Activated T-helper 2 cell treated with anti-CD3 and anti-CD28 coated beads, Interferon-gamma antibody, Interleukin-2, Interleukin-4, amounts not matched to agents 10 μg/mL and 5 μg/mL and 100 μg/mL, durations not matched to agents 14 hours and 24 hours and 36 hours (primary cell): Measurements from ENCODE around the gene FGF21. TPM values are rescaled to one million over a fixed set of nuclear protein-coding genes. Genes with fewer than 3 reads are reported as not detected.

Source experiments
- DNase-seq: peaks from one replicate; pipeline ENCODE4 v3.0.0; 2021; ENCODE audit warnings: low spot score
- H3K27ac Mint-ChIP-seq: one replicate; pipeline ENCODE4 v1.8.0; 2021; ENCODE audit warnings: mixed read lengths
- H3K27me3 Mint-ChIP-seq: one replicate; pipeline ENCODE4 v1.8.0; 2021; ENCODE audit warnings: low read depth, mixed read lengths
- H3K36me3 Mint-ChIP-seq: one replicate; pipeline ENCODE4 v1.8.0; 2021; ENCODE audit warnings: low read depth, mixed read lengths
- H3K4me1 Mint-ChIP-seq: one replicate; pipeline ENCODE4 v1.8.0; 2021; ENCODE audit warnings: low read depth, mixed read lengths
- H3K4me3 Mint-ChIP-seq: one replicate; pipeline ENCODE4 v1.8.0; 2021; ENCODE audit warnings: low read depth, mild to moderate bottlenecking, moderate library complexity, mixed read lengths
- H3K9me3 Mint-ChIP-seq: one replicate; pipeline ENCODE4 v1.8.0; 2021; ENCODE audit warnings: mixed read lengths
- intact Hi-C: fragments of 100-400 bp; cut with micrococcal nuclease; formaldehyde crosslinking; loops from one replicate; pipeline ENCODE4 v1.15.1; 2023
- total RNA-seq: library from RNA; stranded (reverse); gene quantifications from 2 replicates; pipeline ENCODE4 v1.2.3, GENCODE V29; 2022

Gene FGF21
- total RNA-seq, 1 donor from 2014 or later = not detected

GRCh38 chr19:48719263-48720171 is 35.8 kb upstream of the FGF21 start, which contains the start of gene MAMSTR:
Gene MAMSTR (minus strand): TSS chr19:48719725. CDS start chr19:48719031, 694 bp downstream.
- H3K27ac Mint-ChIP-seq = peak within 1 kb of the TSS; percentile 98
- H3K4me3 Mint-ChIP-seq = peak within 1 kb of the TSS; percentile 91
- H3K4me1 Mint-ChIP-seq = peaks cover 7% of the 10 kb centered on the region
- H3K9me3 Mint-ChIP-seq = no peaks in the 10 kb centered on the region
- H3K27me3 Mint-ChIP-seq = no peaks in the 10 kb centered on the region
- no peak for DNase-seq
- H3K36me3 Mint-ChIP-seq = no peaks in the 10 kb centered on the region
- intact Hi-C loops = loop anchor here (5.0 kb wide), 1 partner anchor 72 kb away; the partner anchor contains the start of gene CA11

- H3K9me3 Mint-ChIP-seq = peaks cover 7% of the 10 kb centered on the region
- H3K4me1 Mint-ChIP-seq = peaks cover 10% of the 10 kb centered on the region
- peaks cover 6% of the 10 kb centered on the region for H3K36me3 Mint-ChIP-seq
- intact Hi-C loops = loop anchor here (5.0 kb wide), 1 partner anchor 73 kb away; the partner anchor contains the start of gene CA11
- DNase-seq = no peak
- peak overlapping the region; percentile 98 for H3K27ac Mint-ChIP-seq
- H3K4me3 Mint-ChIP-seq = peak overlapping the region; percentile 91
- no peaks in the 10 kb centered on the region for H3K27me3 Mint-ChIP-seq
Observed at GRCh38 chr19:48720251-48720612, 35.1 kb upstream of the FGF21 start.

GRCh38 chr19:48720613-48721296 is 34.6 kb upstream of the FGF21 start:
- Mint-ChIP-seq H3K4me3 (peak overlapping the region; percentile 91), H3K36me3 (peaks cover 10% of the 10 kb centered on the region), H3K4me1 (peaks cover 14% of the 10 kb centered on the region), H3K27ac (peak overlapping the region; percentile 98), H3K9me3 (peaks cover 11% of the 10 kb centered on the region), H3K27me3 (no peaks in the 10 kb centered on the region)
- DNase-seq = peak; percentile 90
- intact Hi-C loops = loop anchor here (5.0 kb wide), 1 partner anchor 73 kb away; the partner anchor contains the start of gene CA11

- H3K4me3 Mint-ChIP-seq = peak overlapping the region; percentile 8
Observed at GRCh38 chr19:48722196-48722708, 33.1 kb upstream of the FGF21 start.

GRCh38 chr19:48724796-48725753 is 30.2 kb upstream of the FGF21 start:
- peaks cover 26% of the 10 kb centered on the region for H3K36me3 Mint-ChIP-seq
- peaks cover 28% of the 10 kb centered on the region for H3K9me3 Mint-ChIP-seq
- peaks cover 20% of the 10 kb centered on the region for H3K4me1 Mint-ChIP-seq
- H3K27me3 Mint-ChIP-seq = no peaks in the 10 kb centered on the region
- H3K4me3 Mint-ChIP-seq = no peak overlapping the region
- peak overlapping the region; percentile 84 for H3K27ac Mint-ChIP-seq
- no peak for DNase-seq
- intact Hi-C loops = loop anchor here (5.0 kb wide), 1 partner anchor 78 kb away; the partner anchor contains the start of gene CA11

More at GRCh38 chr19:48722196-48722708, 33.1 kb upstream of the FGF21 start:
- Mint-ChIP-seq H3K27me3 (no peaks in the 10 kb centered on the region), H3K9me3 (peaks cover 23% of the 10 kb centered on the region), H3K4me1 (peaks cover 20% of the 10 kb centered on the region), H3K27ac (no peak overlapping the region), H3K36me3 (peaks cover 19% of the 10 kb centered on the region)
- no peak for DNase-seq
- intact Hi-C loops = loop anchor here (5.0 kb wide), 1 partner anchor 75 kb away; the partner anchor contains the start of gene CA11

- Mint-ChIP-seq H3K36me3 (peaks cover 26% of the 10 kb centered on the region), H3K4me1 (peaks cover 18% of the 10 kb centered on the region), H3K27me3 (no peaks in the 10 kb centered on the region), H3K9me3 (peaks cover 28% of the 10 kb centered on the region), H3K4me3 (no peak overlapping the region), H3K27ac (peak overlapping the region; percentile 44)
- DNase-seq = no peak
- intact Hi-C loops = no loop called here
Observed at GRCh38 chr19:48726556-48726955, 28.8 kb upstream of the FGF21 start.

GRCh38 chr19:48728911-48729664 is 26.2 kb upstream of the FGF21 start:
- Mint-ChIP-seq H3K4me1 (peaks cover 16% of the 10 kb centered on the region), H3K27me3 (no peaks in the 10 kb centered on the region), H3K9me3 (peaks cover 28% of the 10 kb centered on the region), H3K27ac (no peak overlapping the region), H3K4me3 (no peak overlapping the region), H3K36me3 (peaks cover 26% of the 10 kb centered on the region)
- intact Hi-C loops = no loop called here
- DNase-seq = no peak

GRCh38 chr19:48731452-48731851 is 23.9 kb upstream of the FGF21 start:
- no peak overlapping the region for H3K4me3 Mint-ChIP-seq
- DNase-seq = no peak
- peaks cover 13% of the 10 kb centered on the region for H3K9me3 Mint-ChIP-seq
- H3K27me3 Mint-ChIP-seq = no peaks in the 10 kb centered on the region
- H3K36me3 Mint-ChIP-seq = peaks cover 12% of the 10 kb centered on the region
- intact Hi-C loops = no loop called here
- H3K27ac Mint-ChIP-seq = no peak overlapping the region
- H3K4me1 Mint-ChIP-seq = peaks cover 3% of the 10 kb centered on the region

GRCh38 chr19:48734625-48735024 is 20.7 kb upstream of the FGF21 start:
- Mint-ChIP-seq H3K4me3 (no peak overlapping the region), H3K27ac (no peak overlapping the region), H3K9me3 (no peaks in the 10 kb centered on the region), H3K27me3 (no peaks in the 10 kb centered on the region), H3K36me3 (no peaks in the 10 kb centered on the region), H3K4me1 (peaks cover 3% of the 10 kb centered on the region)
- intact Hi-C loops = no loop called here
- no peak for DNase-seq

- H3K4me3 Mint-ChIP-seq = no peak overlapping the region
- H3K9me3 Mint-ChIP-seq = no peaks in the 10 kb centered on the region
- DNase-seq = no peak
- H3K4me1 Mint-ChIP-seq = peaks cover 3% of the 10 kb centered on the region
- H3K27ac Mint-ChIP-seq = no peak overlapping the region
- H3K27me3 Mint-ChIP-seq = no peaks in the 10 kb centered on the region
- no peaks in the 10 kb centered on the region for H3K36me3 Mint-ChIP-seq
- intact Hi-C loops = no loop called here
Observed at GRCh38 chr19:48735031-48735615, 20.2 kb upstream of the FGF21 start.

- H3K27ac Mint-ChIP-seq = no peak overlapping the region
- intact Hi-C loops = no loop called here
- H3K4me3 Mint-ChIP-seq = no peak overlapping the region
- no peaks in the 10 kb centered on the region for H3K9me3 Mint-ChIP-seq
- peaks cover 3% of the 10 kb centered on the region for H3K27me3 Mint-ChIP-seq
- H3K4me1 Mint-ChIP-seq = peaks cover 8% of the 10 kb centered on the region
- H3K36me3 Mint-ChIP-seq = no peaks in the 10 kb centered on the region
- DNase-seq = no peak
Observed at GRCh38 chr19:48737360-48737998, 17.8 kb upstream of the FGF21 start.
